B cell (primary cell): ENCODE measurements around the gene ZNF333. TPM values are rescaled to one million over a fixed set of nuclear protein-coding genes. Genes with fewer than 3 reads are reported as not detected.

Experiments
- ATAC-seq: fragments of 200-7000 bp; cut with Tn5 transposase; one replicate; pipeline ENCODE4 v1.10.0; 2021; ENCODE audit warnings: low read depth, mild to moderate bottlenecking, moderate number of reproducible peaks, moderate library complexity
- CTCF ChIA-PET: fragments of 350-600 bp; sonication (Branson Sonifier 250); formaldehyde crosslinking; loops from one replicate; lab custom pipeline; 2021; ENCODE audit warnings: antibody characterized with exemption, inconsistent platforms; lab: Charles Lee
- POLR2A ChIA-PET: fragments of 350-600 bp; sonication (Branson Sonifier 250); formaldehyde crosslinking; loops from one replicate; lab custom pipeline; 2021; ENCODE audit warnings: antibody characterized with exemption; lab: Charles Lee
- DNase-seq: peaks from one replicate; pipeline ENCODE4 v3.0.0; 2013
- H2AFZ ChIP-seq: 2 replicates; pipeline ENCODE4 v1.6.1; 2012; ENCODE audit warnings: mild to moderate bottlenecking, low read depth, low read length; ENCODE audit not compliant: insufficient read depth, poor library complexity, severe bottlenecking
- H3K27ac ChIP-seq, 2 donors: 1 replicate in 1 of 2; 2 replicates in 1 of 2; pipeline ENCODE4 v1.5.1; 2012 to 2013; ENCODE audit warnings: low read length in 2 of 2, mild to moderate bottlenecking in 2 of 2, moderate library complexity in 1 of 2
- H3K27me3 ChIP-seq, 4 experiments: fragments of 200-600 bp in 1 of 4; sonication (generic) in 1 of 4; replicated peaks in 1 of 4; 1 replicate in 2 of 4; 2 replicates in 2 of 4; pipeline versions ENCODE4 v1.6.1 to v1.7.0; 2013 to 2016; ENCODE audit warnings: low read length in 3 of 4, mild to moderate bottlenecking in 2 of 4, mixed read lengths in 1 of 4, moderate library complexity in 1 of 4; ENCODE audit not compliant: insufficient read depth in 4 of 4, control insufficient read depth in 3 of 4; ENCODE audit errors: control extremely low read depth in 1 of 4
- H3K36me3 ChIP-seq, 2 experiments: replicated peaks in 1 of 2; 1 replicate in 1 of 2; 2 replicates in 1 of 2; pipeline versions ENCODE4 v1.6.1 to v1.7.1; 2013; ENCODE audit warnings: low read length in 1 of 2; ENCODE audit not compliant: insufficient read depth in 2 of 2, control insufficient read depth in 1 of 2; ENCODE audit errors: control extremely low read depth in 1 of 2, extremely low read depth in 1 of 2
- H3K4me1 ChIP-seq, 2 donors: fragments of 200-600 bp in 1 of 2; sonication (generic) in 1 of 2; 1 replicate in 1 of 2; 2 replicates in 1 of 2; pipeline versions ENCODE4 v1.5.1 to v1.6.1; 2013 to 2017; ENCODE audit warnings: low read length in 2 of 2; ENCODE audit not compliant: control insufficient read depth in 2 of 2, insufficient read depth in 2 of 2
- H3K4me2 ChIP-seq: replicated peaks from 2 replicates; pipeline ENCODE3; 2012; ENCODE audit warnings: mild to moderate bottlenecking, low read depth, low read length; ENCODE audit not compliant: poor library complexity, severe bottlenecking
- H3K4me3 ChIP-seq, 5 experiments: fragments of 200-600 bp in 1 of 5; sonication (generic) in 1 of 5; 1 replicate in 3 of 5; 2 replicates in 2 of 5; pipeline versions ENCODE4 v1.5.1 to v1.7.0; 2011 to 2016; ENCODE audit warnings: low read length in 4 of 5, mild to moderate bottlenecking in 4 of 5, low read depth in 2 of 5, control low read depth in 1 of 5, moderate library complexity in 1 of 5; ENCODE audit not compliant: insufficient read depth in 1 of 5; ENCODE audit errors: control extremely low read depth in 1 of 5, extremely low read depth in 1 of 5
- H3K79me2 ChIP-seq: fragments of 200-600 bp; sonication (generic); one replicate; pipeline ENCODE4 v1.6.0; 2016; ENCODE audit warnings: low read length; ENCODE audit not compliant: control insufficient read depth, insufficient read depth
- H3K9ac ChIP-seq: fragments of 200-600 bp; sonication (generic); 2 replicates; pipeline ENCODE4 v1.6.1; 2017; ENCODE audit warnings: mild to moderate bottlenecking, low read length, moderate library complexity
- H3K9me3 ChIP-seq, 3 donors: one replicate each; pipeline versions ENCODE4 v1.6.1 to v1.7.1; 2013; ENCODE audit warnings: low read length in 2 of 3; ENCODE audit not compliant: control insufficient read depth in 2 of 3, insufficient read depth in 1 of 3; ENCODE audit errors: control extremely low read depth in 1 of 3
- H4K20me1 ChIP-seq: 2 replicates; pipeline ENCODE4 v1.6.0; 2012; ENCODE audit warnings: mild to moderate bottlenecking, low read length; ENCODE audit not compliant: insufficient read depth, control insufficient read depth, poor library complexity, severe bottlenecking
- H3K27ac Mint-ChIP-seq: one replicate; pipeline ENCODE4 v1.8.0; 2021; ENCODE audit warnings: mixed read lengths
- H3K27me3 Mint-ChIP-seq: one replicate; pipeline ENCODE4 v1.8.0; 2021; ENCODE audit warnings: mixed read lengths
- H3K4me1 Mint-ChIP-seq: one replicate; pipeline ENCODE4 v1.8.0; 2021; ENCODE audit warnings: mixed read lengths
- H3K4me3 Mint-ChIP-seq: one replicate; pipeline ENCODE4 v1.8.0; 2021; ENCODE audit warnings: mixed read lengths
- H3K9me3 Mint-ChIP-seq: one replicate; pipeline ENCODE4 v1.8.0; 2022; ENCODE audit warnings: mixed read lengths; ENCODE audit not compliant: insufficient read depth
- EZH2 ChIP-seq: IDR thresholded peaks from 2 replicates; pipeline ENCODE4 v1.6.1; 2012; ENCODE audit warnings: borderline replicate concordance, low read depth, mild to moderate bottlenecking, moderate library complexity, low read length; ENCODE audit not compliant: insufficient read depth, poor library complexity, severe bottlenecking
- WGBS: methylation state at CpG from one replicate; pipeline ENCODE4 v1.1.5; 2013; ENCODE audit warnings: missing lambda C conversion rate; ENCODE audit not compliant: insufficient coverage; 5-methylcytosine and 5-hydroxymethylcytosine counted together
- intact Hi-C: fragments of 100-400 bp; cut with micrococcal nuclease; formaldehyde crosslinking; loops from one replicate; pipeline ENCODE4 v1.10.0; 2022
- polyA minus RNA-seq: library from RNA; depleted of rRNA, polyadenylated mRNA; stranded (reverse); fragments of >200 nt; gene quantifications from 2 replicates; pipeline ENCODE4 v1.2.3, GENCODE V29; 2012
- polyA plus RNA-seq: library from polyadenylated mRNA; depleted of rRNA; stranded (reverse); fragments of >200 nt; gene quantifications from 2 replicates; pipeline ENCODE4 v1.2.3, GENCODE V29; 2012
- total RNA-seq, 2 donors: library from RNA; stranded (reverse); fragments of 120-200 nt in 1 of 2; gene quantifications; 1 replicate in 1 of 2; 2 replicates in 1 of 2; pipeline versions ENCODE4 v1.2.3 to v1.2.4, GENCODE V29; 2013 to 2022
- TF ChIP-seq, protein P1 (sequence below): fragments of 200-600 bp; IDR thresholded peaks from one replicate; pipeline ENCODE4 v1.8.0; 2022; ENCODE audit warnings: antibody characterized with exemption, mild to moderate bottlenecking

Gene ZNF333
- 36.9 and 39.4 TPM in 2 replicates for total RNA-seq
- 25.9 TPM for total RNA-seq (2013)
- 23.2 and 36.4 TPM in 2 replicates for polyA plus RNA-seq
- 14.0 and 24.8 TPM in 2 replicates for polyA minus RNA-seq

DNA sequence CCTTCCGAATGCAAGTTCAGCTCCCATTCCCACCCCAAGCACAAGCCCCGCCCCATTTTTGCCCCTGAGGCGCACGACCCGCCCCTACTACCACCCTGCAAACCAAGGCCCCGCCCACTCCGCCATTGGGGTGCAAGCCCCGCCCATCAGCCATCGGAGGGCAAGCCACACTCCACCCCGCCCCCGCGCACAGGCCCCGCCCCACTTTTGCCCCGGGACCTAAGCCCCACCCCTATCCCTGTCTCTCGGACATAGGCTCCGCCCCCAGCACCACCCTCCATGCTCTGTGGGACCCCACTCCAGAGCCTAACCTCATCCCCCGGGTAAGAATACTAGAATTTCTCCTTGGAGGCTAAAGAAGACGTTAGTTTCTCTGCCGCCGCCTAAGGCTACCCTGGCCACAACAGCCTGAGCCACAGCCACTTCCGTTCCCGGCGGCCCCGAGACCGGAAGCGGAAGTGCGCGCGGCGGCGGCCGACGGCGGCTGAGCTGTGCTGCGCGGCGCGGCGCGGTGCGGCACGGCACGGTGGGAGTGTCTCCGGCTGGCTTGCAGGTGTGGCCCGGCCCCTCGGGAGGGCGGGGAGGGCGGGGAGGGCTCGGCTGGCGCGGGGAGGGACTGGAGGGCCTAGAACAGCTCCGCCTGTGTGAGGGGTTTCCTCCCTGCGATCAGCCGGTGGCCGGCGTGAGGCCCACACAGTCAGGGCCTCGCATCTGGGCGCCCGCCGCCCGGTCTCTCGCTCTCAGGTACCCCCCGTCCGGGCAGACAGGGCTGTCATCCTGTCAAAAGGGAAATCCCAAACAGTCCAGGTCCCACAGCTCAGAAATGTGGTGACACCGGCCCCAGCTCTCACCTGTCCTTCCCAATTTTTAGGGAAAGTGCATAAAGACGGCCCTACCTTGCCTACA is at the start of gene ZNF333:
Gene ZNF333 (plus strand): TSS at position 451 of the 906 bp plus-strand sequence. CDS start 3,444 bp downstream, outside the sequence.
- Histone ChIP-seq H3K9ac (peak within 1 kb of the TSS; percentile 75), H2AFZ (peak within 1 kb of the TSS; percentile 71), H3K4me2 (peak within 1 kb of the TSS; percentile 75), H3K79me2 (peaks cover 11% of the 10 kb centered on the region), H3K36me3 (peaks cover 0 to 9% of the 10 kb centered on the region in 2 experiments), H3K27ac (peak within 1 kb of the TSS; percentile 97 to 99), H3K9me3 (no peaks in the 10 kb centered on the region), H4K20me1 (no peaks in the 10 kb centered on the region), H3K4me3 (peak within 1 kb of the TSS; percentile 68 to 82 (median 75)), H3K4me1 (peaks cover 27 to 29% of the 10 kb centered on the region in 2 donors), H3K27me3 (no peaks in the 10 kb centered on the region)
- POLR2A ChIA-PET = interaction anchor here (0.6 to 6.2 kb wide), 10 partner anchors 15 to 765 kb away, joined by 3 to 90 read pairs (median 4); partner anchors contain the start of genes ADGRE3 and NDUFB7
- ATAC-seq = peak; percentile 89
- WGBS = under 1% methylated on average over 56 of the region's 66 CpGs
- no peak for TF ChIP-seq EZH2
- TF ChIP-seq, protein P1, sequence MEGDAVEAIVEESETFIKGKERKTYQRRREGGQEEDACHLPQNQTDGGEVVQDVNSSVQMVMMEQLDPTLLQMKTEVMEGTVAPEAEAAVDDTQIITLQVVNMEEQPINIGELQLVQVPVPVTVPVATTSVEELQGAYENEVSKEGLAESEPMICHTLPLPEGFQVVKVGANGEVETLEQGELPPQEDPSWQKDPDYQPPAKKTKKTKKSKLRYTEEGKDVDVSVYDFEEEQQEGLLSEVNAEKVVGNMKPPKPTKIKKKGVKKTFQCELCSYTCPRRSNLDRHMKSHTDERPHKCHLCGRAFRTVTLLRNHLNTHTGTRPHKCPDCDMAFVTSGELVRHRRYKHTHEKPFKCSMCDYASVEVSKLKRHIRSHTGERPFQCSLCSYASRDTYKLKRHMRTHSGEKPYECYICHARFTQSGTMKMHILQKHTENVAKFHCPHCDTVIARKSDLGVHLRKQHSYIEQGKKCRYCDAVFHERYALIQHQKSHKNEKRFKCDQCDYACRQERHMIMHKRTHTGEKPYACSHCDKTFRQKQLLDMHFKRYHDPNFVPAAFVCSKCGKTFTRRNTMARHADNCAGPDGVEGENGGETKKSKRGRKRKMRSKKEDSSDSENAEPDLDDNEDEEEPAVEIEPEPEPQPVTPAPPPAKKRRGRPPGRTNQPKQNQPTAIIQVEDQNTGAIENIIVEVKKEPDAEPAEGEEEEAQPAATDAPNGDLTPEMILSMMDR = no peak
- Mint-ChIP-seq H3K27me3 (no peaks in the 10 kb centered on the region), H3K27ac (peak within 1 kb of the TSS; percentile 99), H3K4me1 (peaks cover 30% of the 10 kb centered on the region), H3K9me3 (no peaks in the 10 kb centered on the region), H3K4me3 (peak within 1 kb of the TSS; percentile 95)
- intact Hi-C loops = loop anchor here (1.0 kb wide), 2 partner anchors 118 to 161 kb away; partner anchors contain the start of genes NDUFB7 and TECR
- peak; percentile 98 for DNase-seq
- CTCF ChIA-PET = interaction anchor here (0.6 to 11.9 kb wide), 7 partner anchors 11 to 553 kb away, joined by 3 to 681 read pairs (median 3); partner anchors contain the start of genes ASF1B and NDUFB7
